ENCODE results near the gene RBM42.

- TF ChIP-seq CTCF (IDR thresholded peaks at IDR 0.05) = no peak
- no peak for TF ChIP-seq POLR2A (IDR thresholded peaks at IDR 0.05)
Measured at GRCh38 chr19:35601971-35602370, 26.9 kb upstream of the RBM42 start.

Data from body of pancreas (tissue), 4 donors.